NOMO-1 (cell line): ENCODE data around the gene RTL1.
A peak's percentile ranks its signal among the peaks of the same experiment; 100 is the strongest.

Source experiments
- DNase-seq, 2 experiments: peaks; one replicate each; lab custom pipeline; 2025; ENCODE audit not compliant: unreplicated experiment in 2 of 2; lab: John Stamatoyannopoulos, UW

Gene RTL1

DNA sequence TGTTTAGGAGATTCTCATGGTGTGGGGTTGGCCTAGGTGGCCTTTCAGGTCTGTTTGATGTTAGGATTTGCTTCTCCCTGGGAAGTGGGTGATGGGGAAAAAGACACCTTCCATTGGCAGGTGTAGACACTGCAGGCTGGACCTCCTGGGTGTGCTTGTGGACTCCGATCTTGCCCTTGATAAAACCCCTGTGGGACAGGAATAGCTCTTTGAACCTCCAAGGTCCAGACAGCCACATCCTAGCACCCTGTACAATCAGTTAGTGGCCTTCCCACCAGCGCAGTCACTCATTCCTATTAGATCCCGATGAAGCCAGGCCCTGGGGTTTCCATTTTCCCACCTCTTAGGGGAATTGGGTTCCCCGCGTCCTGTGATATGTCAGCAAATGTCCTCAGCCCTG is 49.1 kb downstream of the RTL1 start:
- no peak for DNase-seq

GRCh38 chr14:100851946-100852620 is 51.4 kb downstream of the RTL1 start:
- no peak for DNase-seq

- DNase-seq = no peak
Measured at GRCh38 chr14:100851586-100851916, 52.0 kb downstream of the RTL1 start.

GRCh38 chr14:100850841-100851585 is 52.5 kb downstream of the RTL1 start:
- DNase-seq = peak; percentile 51 to 63

DNA sequence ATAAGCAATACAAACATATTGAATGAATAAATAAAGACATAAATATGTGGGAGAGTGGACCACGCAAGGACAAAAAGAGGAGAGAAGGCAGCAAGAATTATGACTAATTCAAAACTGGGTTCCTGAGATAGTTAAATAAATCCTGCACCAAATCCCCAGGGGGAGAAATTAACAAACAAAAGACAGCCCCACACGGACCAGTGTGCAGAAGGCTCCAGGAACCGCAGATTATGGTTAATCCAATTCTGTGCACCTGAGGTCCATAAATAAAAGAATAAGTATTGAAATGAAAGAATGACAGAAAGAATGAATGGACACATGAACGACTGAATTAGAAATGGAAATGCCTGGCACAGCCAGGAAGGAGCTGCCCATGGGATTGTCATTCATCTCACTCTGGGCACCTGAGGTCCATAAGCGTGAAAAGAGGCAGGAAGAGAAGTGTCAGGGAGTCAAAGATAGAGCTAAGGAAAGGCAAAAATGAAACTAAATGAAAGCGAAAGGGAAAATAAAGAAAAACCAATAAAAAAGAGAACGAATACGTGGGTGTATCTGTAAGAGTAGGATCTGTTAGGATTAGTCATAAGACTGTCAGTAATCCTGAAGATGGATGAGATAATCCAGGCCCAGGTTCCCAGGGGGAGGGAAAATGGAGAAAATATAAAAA is 54.3 kb downstream of the RTL1 start:
- peak in 1 of 2 experiments; percentile 20 for DNase-seq

DNA sequence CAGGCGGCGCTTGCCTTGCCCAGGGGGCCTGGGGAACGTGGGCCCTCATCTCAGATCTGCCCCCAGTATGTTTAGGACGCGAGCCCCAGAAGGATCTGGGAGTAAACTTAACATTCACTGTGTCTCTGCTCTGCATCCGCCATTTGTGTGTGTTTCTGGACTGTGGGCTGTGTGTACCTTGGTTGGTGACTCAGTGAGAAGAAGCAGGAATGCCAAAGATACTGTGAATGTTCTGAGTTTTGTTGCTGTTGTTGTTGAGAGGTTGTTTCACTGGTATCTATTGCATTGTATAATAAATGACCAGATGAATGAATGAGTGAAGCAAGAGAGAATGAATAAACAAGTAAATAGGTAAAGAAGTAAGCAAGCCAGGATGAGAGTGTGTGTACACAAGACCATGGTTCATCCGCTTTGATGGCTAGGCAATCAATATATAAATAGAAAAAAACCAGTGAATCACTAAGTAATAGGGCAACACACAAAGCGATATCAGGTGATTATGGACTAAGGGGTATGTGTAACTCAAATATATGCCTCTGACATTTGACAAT is 57.1 kb downstream of the RTL1 start:
- no peak for DNase-seq

- no peak for DNase-seq
Measured at GRCh38 chr14:100845341-100845740, 58.2 kb downstream of the RTL1 start.

GRCh38 chr14:100844846-100845245 is 58.7 kb downstream of the RTL1 start:
- DNase-seq = no peak

DNA sequence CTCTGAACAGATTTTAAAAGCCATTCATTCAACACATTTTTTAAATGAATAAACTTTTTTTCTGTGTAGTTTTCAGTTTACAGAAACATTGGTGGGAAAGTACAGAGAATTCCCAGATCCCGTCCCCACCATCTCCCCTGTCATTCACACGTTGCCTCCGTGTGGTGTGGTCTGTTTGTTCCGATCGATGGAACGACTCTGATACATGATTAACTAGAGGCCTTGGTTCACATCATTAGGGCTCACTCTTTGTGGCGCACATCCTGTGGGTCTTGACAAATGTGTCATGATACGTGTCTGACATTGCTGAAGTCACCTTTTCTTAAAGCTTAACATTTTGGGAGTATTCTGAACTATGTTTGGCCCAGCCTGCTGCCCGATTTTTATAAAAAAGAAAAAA is 59.1 kb downstream of the RTL1 start:
- no peak for DNase-seq

DNA sequence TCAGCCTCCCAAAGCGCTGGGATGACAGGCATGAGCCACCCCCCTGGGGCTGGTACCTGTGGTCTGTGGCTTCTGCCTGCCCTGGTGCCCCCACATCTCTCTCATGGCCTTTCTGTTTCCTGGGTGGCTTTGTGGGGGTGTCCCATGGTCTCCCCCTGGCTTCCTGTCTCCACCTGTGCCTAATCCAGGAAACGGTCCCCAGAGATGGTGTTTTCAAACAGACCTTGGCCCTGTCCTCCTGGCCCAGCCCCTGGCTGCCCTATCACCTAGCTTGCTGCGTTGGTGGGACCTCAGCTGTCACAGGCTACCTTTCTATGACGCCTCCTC is 59.5 kb downstream of the RTL1 start:
- DNase-seq = no peak

- peak in 1 of 2 experiments; percentile 5 for DNase-seq
Measured at GRCh38 chr14:100842799-100843198, 60.7 kb downstream of the RTL1 start.

DNA sequence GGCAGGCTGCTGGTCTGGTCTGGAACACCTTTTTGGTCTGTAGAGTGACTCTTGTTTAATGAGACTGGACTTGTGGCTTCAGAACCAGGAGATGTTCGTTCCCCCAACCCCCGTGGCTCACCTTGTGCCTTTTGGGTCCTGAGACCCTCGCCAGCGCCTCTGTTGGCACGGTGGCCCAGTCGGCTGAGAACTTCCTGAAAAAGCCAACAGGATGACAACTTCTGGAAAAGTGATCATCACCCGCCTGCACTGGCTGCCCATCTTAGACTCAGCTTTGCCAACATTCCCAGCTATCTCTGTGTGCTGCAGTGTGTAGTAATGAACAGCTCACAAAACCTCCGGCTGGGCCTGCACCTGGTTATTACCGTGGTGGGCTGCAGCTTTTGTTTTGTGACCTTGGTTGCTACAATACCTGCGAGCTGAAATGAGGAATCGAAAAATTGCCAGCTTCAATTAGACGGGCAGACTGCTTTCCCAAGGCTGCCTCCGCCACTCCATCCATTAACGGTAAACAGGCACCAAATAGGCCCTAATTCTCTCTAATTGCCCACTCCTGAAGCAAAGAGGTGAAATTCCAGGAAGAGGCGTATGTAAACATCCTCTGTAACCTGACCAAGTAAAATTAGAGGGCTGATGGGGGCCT is 61.6 kb downstream of the RTL1 start:
- no peak for DNase-seq

- DNase-seq = no peak
Measured at GRCh38 chr14:100841066-100841760, 62.3 kb downstream of the RTL1 start.

- no peak for DNase-seq
Measured at GRCh38 chr14:100840286-100841065, 63.0 kb downstream of the RTL1 start.

GRCh38 chr14:100839681-100840111 is 63.8 kb downstream of the RTL1 start:
- no peak for DNase-seq

DNA sequence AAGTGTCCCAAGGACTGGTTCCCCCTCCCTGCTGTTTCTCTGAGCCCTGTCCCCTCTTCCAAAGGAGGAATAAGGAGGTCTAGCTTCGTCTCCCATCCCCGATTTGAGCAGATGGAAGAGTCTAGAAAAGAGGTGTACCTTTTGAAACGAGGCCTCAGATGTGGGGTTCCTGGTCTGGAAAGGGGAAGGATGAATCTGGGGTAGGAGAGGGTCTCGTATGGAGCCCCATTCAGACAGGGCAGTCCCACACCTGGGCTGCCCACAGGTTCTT is 64.3 kb downstream of the RTL1 start:
- no peak for DNase-seq

- DNase-seq = no peak
Measured at GRCh38 chr14:100838493-100839314, 64.8 kb downstream of the RTL1 start.

DNA sequence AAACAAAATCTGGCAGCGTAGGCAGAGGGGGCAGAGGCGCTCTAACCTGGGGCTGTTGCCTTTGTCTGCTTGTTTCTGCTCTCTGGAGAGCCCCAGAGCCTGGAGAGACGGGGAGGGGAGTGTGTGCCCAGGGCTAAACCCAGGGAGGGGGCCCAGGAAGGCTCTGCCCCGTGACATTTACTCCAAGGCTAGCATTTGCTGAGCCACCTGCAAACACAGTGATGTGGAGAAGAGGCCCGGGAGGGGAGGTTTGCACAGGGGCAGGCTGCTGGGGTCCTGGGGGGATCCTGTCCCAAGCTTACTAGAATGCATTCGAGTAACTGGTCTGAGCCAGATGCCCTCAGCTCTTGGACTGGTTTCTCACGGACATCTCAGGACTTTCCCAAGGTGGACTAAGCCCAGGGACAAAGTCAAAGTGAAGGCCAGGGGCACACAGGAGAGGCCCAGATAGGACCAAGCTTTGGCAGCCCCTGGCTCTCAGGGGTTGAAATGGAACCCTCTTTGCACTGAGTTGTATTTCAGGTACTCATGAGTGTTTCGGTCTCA is 65.6 kb downstream of the RTL1 start:
- DNase-seq = no peak
